NCI-H2107 treated with DMSO at 0.1 percent for 48 hours (cell line): Measurements from ENCODE around the gene AFF3.
A peak's percentile ranks its signal among the peaks of the same experiment; 100 is the strongest.

ENCODE experiments used
- DNase-seq: peaks from one replicate; lab custom pipeline; 2025; ENCODE audit not compliant: unreplicated experiment; lab: John Stamatoyannopoulos, UW

AFF3 gene

DNA sequence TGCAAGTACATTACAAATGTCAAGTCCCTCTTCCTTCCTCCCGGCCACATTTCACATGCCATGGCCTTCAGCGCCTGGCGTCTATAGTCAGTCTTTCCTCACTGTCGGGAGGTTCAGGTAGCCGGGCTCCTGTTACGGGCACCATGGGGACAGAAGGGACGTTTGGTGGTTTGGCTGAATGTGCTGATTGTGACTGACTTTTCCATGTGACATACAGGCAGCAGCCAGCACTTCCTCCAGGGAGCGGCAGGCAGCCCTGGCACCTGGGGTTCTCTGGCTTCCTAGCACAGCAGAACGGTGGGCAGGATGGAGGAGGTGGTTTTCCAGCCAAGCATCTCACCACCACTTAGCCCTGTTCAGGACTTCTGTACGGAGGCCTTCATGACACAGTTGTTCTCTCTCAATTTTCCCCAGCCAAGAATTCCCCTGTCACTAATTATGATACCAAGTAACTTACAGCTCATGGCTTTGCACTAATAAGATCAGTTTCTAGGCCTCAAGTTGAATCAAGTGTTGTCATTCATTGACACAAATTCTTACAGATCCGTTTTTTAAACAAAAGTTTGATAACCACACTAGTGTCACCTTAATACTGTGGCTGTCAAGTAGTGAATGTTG lies 568.6 kb downstream of the AFF3 start:
- DNase-seq = peak; percentile 58

DNA sequence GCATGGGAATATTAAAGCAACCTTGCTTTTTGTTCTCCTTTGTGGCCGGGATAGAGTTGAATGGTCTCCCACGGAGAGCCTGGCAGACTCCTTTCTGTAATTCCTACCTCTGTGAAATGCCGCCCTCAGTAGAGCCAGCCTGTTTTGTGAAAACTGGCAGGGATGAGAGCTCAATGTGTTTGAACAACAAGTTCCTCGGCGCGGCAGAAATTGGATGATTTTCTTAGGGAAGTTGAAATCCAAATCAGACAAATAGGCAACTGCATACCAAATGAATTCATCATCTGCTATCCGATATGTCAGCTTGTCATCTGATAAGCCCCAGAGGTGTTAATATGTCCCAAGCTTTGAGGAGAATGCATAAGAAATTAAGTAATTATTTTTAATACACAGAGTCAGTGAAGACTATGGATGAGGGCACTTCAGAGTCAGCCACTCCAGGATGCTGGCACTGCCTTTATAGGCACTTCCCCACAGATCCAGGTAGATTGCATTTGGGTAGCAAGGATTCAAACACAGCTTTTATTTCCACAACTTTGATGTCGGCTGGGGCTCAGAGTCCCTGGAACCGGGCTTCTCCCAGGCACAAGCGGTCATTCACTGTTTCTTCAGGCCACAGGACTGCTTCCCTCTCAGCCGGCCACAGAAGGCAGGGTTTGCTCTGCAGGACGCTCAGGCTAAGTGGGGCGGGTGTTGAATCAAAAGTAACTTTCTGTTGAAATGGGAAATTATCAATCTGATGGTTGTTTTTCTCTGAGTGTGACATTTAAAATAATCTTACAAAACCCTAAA lies 569.8 kb downstream of the AFF3 start:
- peak; percentile 68 for DNase-seq

DNA sequence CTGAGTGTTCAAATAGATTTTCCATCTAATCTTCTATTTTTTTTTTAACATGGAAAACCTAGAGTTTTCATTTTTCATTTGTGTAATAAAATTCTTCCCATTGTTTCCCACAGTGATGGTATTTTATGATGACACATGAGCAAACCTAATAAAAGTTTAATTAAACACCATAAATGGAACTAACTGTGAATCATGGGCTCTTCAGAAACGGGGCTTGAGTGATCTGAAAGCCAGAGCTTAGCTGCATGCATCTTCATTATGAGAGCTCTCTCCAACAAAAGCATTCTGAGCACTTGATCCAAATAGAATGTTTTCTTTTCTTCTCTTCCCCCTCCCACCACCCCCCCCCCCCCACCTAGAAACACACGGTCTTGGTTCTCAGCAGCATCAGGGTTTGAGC lies 570.4 kb downstream of the AFF3 start:
- no peak for DNase-seq

DNA sequence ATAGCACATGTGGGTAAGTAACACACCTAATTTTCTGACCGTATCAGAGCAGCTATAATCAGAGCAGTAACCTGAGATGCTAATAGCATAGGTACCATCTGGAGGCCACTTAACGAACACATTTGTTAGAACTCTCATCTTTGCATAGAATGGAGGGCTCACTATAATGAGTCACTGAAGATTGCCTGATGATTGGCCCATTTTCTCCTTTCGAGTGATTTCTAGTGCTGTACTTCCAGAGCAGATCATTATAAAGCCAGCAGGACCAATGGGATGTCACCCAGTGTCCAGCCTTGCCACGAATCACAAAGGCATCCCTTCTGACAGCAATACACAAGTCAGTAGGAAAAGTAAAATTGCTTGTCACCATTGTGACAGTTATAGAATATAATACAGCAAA lies 570.9 kb downstream of the AFF3 start:
- DNase-seq = peak; percentile 96

DNA sequence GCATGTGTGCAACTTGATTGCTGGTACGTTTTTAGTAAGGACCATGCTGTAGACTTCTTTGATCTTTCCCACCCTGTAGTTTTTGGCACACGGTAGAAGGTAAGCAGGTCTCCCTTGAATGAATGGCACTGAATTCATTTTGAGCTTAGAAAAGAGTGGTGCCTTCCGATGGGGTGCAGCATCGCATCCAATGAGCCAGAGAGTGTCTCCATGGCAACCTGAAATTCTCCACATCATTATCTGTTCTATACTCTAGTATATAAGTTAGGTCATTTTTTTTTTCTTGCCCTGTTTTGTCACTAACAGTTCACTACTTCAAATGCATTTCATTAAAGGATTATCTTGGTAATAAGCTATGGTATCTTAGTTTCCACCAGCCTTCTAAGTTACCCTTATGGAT lies 571.4 kb downstream of the AFF3 start:
- no peak for DNase-seq

DNA sequence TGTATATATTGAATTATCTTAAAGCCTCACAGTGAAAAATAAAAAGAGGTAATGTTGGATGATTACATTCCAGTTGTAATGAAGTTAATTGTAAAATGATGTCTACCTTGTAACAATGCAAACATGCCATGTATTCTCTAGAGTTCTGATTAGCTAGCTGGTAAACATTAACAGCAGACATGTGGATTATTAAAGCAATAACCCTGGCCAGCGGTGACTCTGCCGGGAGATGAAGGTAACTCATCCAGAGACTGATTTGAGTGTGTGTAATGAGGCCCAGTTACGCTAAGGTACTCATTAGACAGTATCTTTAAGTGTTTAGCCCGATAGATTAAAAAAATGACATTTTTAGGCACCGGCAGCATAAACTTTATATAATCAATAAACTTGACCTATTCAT lies 573.0 kb downstream of the AFF3 start:
- DNase-seq = no peak

DNA sequence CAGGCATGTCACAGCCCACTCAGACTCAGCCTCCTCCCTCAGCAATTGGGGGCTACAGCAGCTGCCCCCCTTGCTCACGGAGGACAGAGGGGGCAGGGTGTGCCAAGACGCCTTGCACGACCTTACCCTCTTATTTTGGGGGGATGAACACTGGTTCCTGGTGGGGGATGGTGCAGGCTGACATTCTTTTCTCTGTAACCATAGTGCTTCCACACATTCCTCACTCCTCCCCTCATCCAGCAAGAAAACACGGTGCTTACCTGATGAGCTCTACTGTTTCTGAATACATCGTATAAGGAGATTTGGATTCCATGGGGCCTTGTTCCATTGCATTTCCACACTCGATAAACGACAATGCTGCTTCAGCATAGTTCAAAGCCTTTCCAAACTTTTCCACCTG lies 577.2 kb downstream of the AFF3 start:
- DNase-seq = no peak

DNA sequence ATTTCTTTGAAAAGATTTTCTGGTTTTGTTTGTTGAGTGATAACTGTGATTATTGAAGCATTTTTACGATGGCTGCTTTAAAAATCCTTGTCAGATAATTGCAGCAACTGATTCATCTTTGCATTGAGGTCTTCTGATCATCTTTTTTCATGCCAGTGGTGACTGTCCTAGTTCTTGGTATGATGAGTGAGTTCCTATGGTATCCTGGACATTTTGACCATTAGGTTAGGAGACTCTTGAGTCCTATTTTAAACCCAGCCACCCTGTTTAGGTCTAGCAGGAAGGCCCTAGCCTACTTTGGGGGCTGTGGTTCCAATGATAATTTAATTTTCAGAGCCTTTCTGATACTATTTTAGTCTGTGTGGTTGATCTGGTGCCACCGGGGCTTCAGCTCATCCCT lies 579.9 kb downstream of the AFF3 start:
- no peak for DNase-seq

DNA sequence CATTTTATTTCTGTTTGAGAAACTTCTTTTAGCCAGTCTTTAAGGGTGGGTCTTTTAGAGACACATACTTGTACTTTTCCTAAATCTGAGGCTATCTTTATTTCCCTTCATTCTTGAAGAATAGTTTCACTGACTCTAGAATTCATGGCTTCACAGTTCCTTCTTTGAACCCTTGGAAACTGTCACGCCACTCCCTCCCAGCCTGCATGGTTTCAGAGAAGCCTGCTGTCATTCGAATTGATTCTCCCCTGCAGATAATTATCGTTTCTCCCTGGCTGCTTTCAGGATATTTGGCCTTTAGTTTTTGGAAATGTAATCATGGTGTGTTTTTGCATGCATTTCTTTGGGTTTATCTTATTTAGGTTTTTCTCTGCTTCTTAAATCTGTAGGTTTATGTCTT lies 580.6 kb downstream of the AFF3 start:
- DNase-seq = no peak

DNA sequence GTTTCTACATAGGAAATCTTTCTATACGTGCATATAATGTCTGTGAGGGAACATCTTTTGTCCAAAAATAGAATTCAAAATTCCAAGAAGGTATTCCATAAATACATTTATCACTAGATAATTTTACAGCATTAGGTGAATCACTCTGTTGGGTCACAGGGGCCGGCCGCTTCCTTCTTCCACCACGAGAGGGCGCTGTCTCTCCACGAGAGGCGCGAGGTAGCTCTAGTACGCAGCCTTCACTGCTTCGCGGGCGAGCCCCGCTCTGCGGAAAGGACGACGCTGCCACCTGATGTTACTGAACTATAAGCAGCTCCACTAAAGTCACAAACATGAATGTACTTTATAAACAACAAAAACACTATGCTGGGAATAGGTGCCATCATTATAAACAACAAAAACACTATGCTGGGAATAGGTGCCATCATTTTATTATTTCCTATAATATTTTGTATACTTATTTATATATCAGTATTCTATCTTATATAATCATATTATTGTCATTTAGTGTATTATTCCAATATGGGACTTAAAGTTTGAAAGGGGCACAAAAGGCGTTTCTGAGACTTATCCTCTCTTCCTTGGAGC lies 583.2 kb downstream of the AFF3 start:
- DNase-seq = peak; percentile 81

DNA sequence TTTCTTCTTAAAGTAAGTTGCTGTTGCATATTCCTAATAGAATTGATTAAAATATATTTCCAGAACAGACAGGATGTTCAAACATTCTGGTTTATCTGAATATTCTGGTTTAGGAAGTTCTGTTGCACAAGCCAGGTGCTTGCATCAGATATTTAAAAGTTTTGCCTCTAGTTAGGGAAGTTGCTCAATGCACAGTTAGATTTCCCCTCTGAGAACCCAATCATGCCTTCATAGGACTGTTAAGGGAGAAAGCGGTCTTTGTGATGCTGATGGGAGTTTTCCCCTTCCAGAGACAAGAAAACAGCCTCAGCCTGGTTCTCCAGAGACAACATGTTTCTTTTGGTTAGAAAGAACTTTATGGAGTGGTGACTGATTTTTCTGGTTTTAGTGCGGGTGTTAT lies 587.0 kb downstream of the AFF3 start:
- DNase-seq = no peak

DNA sequence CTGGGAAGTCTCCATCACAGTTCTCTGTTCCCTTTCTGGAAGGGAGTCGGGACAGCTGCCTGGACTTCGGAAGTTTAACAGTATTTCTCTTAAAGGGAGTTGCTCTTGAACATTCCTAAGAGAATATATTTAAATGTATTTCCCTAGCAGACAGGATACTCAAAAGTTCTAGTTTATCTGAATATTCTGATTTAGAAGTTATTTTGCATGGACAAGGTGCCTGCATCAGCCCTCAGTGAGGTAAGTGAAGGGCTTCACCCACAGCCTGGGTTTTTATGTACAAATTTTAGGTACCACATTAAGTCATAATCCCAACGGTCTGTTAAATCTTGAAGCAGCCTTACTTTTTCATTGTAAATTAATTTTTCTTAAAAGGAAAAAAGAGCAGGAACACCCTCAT lies 587.5 kb downstream of the AFF3 start:
- DNase-seq = no peak

DNA sequence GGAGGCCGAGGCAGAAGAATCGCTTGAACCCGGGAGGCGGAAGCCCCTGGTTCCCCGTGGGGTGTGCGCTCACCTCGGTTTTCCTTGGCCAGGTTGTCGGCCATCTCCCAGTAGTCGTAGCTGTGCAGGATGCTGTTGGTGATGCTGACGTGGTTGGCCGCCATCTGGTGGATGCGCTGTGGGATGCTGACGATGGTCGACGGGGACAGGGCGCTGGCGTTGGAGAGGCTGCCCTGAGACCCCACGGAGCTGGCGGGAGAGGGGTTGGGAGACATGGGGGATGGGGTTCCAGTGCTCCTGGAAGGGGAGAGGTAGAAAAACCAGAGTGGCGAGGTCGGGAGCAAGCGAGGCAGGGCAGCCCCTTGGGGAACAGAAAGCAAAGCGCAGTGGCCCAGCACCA lies 588.2 kb downstream of the AFF3 start:
- DNase-seq = peak; percentile 62

DNA sequence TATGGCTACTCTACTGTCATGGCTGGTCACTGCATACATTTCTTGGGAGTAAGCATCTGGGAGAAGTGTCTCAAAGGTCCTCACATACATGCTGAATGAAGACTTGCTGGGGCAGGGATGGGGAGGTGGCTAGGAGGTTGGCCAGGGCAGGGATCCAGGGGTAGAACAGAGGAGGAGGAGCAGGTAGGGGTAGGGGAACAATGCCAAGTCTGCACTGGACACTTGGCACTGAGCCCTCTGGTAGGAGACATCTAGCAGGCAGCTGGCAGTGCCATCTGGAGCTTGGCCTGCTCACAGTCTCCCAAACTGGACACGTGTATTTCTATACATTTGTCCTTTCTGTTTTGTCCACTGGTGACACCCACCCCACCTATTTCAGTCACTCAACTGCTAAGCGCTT lies 589.9 kb downstream of the AFF3 start:
- no peak for DNase-seq

DNA sequence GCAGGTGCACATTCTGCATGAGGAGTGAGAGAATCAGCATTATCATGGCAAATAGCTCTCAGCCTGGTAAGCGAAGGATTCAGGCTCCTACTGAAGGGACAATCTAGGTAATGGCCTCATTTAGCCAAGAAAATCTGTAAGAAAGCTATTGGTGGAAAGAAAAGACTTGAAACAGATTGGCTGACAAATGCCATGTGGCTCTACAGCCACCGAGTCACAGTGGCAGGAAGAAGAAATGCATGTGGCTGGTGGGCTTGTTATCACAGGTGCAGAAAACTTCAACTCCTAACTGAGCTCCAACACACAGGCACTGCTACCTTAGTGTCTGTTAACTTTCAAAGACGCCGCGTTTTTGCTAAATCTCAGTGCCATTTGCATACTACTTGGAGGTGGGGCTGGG lies 592.0 kb downstream of the AFF3 start:
- no peak for DNase-seq

DNA sequence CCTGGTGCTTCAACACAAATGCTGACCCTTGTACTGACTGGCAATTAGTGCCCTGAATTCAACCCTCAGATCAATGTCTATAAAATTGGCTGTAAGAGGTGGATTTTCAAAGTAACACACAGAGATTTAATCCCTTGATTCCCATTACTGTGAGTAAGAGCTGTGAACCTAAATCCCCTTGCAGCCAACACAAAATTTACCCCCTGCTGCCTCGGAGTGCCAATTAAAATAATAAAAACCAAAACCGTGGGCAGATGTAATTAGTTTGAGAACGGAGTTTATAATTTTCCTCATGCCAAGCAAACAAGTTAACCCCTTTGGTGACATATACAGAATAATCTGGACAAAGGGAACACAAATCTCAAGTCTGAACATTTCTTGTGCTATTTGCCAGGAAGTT lies 596.8 kb downstream of the AFF3 start:
- no peak for DNase-seq

DNA sequence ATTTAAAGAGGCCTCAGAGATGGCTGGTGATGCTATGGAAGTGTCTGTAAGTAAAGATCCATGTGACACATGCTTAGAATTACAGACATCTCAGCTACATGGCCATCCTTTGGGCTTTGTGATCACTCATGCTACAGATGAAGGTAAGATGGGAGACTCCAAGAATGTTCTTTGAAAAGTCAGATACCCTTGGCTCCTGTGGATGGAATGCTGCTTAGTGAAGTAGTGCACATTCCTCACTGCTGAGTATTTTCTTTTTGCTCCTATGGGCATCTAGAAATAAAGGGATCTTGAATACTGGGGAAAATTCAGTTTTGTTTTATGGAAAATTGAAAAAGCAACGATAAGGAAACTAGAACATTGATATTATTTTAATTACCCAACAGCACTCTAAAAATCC lies 597.3 kb downstream of the AFF3 start:
- DNase-seq = no peak

DNA sequence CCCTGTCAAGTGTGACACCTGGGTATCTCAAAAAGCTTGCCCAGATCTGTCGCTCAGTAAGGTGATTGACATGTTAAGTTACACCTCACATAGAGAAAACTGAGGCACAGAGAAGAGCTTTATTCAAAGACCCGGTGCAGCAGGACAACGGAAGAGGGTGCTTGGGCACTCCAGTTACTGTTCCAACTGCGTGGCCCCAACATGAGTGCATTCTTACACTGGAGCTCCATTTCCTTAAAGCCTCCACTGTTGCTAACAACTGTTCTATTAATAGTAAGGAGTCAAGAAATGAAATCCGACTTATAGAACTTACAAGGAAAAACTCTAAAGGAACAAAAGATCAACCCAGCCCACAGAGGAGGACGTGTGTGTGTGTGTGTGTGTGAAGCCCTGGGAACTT lies 597.8 kb downstream of the AFF3 start:
- DNase-seq = no peak

DNA sequence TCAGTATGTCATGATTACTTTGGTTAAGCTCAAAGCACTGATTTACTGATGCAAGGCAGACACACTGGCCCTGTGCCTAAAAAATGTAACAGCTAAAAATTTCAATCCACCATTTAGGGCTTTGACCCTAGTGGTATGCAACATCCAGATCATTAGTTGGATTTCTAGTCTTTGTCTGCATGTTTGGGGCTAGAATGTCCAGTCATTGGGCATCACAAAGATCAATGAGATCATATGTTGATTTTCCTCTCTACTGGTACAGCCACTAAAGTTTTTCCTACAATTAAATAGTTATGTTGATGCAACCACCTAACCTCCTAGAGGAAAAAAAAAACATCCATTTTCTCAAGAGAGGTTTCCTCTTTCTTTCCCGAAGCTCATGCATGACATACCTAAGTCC lies 599.1 kb downstream of the AFF3 start:
- no peak for DNase-seq

DNA sequence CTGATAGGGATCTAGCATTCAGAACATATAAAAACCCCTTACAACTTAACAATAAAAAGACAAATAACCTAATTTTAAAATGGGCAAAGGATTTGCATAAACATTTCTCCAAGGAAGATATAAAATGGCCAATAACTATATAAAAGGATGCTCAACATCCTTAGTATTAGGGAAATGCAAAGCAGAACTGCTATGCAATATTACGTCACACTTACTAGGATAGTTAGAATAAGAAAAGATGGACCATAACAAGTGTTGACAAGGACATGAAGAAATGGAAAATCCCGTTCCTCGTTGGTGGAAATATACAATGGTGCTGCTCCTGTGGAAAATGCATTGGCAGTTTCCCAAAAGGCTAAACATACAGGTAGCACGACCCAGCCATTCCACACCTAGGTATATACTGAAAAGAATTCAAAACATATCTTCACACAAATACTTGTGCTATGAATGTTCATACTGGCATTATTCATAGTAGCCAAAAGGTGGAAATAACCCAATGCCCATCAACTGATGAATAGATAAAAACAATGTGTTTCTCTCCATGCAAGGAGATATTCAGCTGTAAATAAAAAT lies 604.4 kb downstream of the AFF3 start:
- DNase-seq = no peak

DNA sequence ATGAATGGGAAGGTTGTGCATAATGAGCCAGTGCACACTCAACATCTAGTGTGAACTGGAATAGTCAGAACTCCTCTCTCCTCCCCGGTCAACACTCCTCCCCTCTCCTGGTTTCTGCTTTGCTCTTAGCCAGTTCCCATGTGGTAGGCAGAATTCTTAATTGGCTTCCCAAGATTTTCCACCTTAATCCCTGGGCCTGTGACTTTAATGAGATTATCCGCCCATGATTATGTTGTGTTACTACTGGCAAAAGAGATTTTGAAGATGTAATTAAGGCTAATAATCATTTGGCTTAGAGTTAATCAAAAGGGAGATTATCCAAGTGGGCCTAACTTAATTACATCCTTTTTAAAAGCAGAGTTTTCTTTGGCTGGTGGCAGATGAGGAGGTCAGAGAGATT lies 618.3 kb downstream of the AFF3 start:
- no peak for DNase-seq

DNA sequence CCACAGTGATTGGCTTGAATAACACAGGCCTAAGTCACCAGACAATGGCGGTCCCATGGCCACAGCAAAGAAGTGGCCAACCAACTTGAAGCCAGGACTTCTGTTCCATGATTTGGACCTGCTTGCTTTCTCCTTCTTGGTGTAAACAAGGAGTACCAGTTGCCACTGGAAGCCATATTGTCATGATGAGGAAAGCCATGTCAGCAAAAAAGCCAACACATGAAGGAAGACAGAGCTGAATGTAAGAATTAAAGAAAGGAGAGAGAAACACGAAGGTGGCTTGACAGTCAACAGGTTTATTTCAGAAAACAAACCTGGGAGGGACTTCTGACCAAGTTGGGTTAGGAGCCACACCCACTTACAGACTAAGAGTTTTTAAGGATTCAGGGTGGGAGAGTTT lies 620.2 kb downstream of the AFF3 start:
- DNase-seq = no peak
